ENCODE results near the gene KCNQ1.

Gene KCNQ1

DNA sequence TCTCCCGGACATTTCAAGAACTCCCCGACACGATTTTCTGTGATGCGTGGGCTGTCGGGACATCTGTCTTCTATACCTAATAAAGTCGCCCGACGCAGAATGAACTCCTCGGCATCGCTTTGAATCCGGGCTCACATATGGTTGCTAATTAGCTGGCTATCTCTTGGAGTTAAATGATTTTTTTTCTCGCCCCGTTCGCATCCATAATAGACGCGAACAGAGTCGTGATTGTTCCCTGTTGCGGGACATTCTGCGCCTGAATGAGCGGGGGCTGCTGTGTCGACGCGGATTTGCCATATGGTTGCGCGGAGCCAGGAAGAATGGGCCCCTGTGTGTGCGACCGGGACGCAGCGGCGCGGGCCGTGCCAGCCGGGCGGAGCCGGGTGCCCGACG is 424.3 kb downstream of the KCNQ1 start:
- DNase-seq (ENCODE audit: low read depth in 4 of 4, low spot score in 1 of 4) = no peak

GRCh38 chr11:2869561-2870427 is 425.0 kb downstream of the KCNQ1 start:
- DNase-seq (ENCODE audit: low read depth in 4 of 4, low spot score in 1 of 4) = no peak

DNA sequence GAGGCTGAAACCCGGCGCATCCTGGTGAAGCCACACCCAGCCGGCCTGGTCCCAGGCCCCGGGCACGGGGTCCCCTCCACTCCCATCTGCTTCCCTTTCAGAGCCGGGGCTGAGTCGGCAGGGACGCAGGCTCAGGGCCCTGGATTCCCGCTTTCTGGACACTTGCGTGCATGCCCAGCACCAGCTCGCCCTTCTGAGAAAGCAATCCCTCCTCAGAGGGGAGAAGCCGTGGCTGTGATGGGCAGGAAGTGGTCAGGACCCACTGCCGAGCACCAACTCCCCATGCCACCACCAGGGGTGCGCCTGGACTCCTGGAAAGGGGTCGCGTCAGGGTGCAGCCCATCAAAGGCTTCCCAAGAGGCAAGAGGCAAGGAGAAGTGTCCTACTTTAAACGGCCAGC is 425.7 kb downstream of the KCNQ1 start:
- no peak for DNase-seq (ENCODE audit: low read depth in 4 of 4, low spot score in 1 of 4)

DNA sequence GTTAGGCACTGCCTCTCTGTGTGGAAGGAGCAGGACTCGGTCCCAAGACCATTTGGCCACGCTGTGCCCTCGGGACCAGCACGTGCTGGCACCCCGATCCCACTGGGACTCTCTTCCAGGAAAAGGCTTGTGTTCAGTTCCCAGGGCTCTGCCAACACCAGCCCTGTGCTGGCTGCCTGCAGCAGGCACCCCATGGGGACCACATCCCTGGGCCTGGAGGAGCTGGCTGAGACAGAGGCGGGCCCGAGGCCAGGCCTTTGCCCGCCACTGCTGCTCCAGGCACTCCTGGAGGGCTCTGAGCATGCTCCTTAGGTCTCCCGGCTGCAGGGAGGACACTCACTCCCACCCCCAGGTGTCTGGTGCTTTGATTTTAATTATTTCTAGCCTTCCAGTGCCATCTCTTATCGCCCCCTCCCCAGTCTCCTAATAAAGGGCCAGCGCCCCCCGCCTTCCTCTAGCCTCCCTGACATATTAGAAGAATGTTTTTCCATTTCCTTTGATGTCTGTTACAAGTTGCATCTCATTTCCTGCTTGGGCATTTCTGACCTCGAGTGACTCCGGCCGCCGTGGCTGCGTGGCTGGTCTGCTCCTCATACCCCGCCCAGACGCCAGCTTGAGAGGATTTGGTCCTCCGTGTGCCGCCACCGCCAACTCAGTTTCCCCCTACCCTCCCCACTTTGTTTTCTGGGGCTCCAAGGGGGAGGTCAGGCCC is 426.3 kb downstream of the KCNQ1 start:
- no peak for DNase-seq (ENCODE audit: low read depth in 4 of 4, low spot score in 1 of 4)

- DNase-seq (ENCODE audit: low read depth in 4 of 4, low spot score in 1 of 4) = no peak
Measured at GRCh38 chr11:2874963-2875362, 430.2 kb downstream of the KCNQ1 start.

GRCh38 chr11:2877474-2877873 is 432.7 kb downstream of the KCNQ1 start:
- no peak for DNase-seq (ENCODE audit: low read depth in 4 of 4, low spot score in 1 of 4)

GRCh38 chr11:2878782-2879181 is 434.0 kb downstream of the KCNQ1 start:
- no peak for DNase-seq (ENCODE audit: low read depth in 4 of 4, low spot score in 1 of 4)

DNA sequence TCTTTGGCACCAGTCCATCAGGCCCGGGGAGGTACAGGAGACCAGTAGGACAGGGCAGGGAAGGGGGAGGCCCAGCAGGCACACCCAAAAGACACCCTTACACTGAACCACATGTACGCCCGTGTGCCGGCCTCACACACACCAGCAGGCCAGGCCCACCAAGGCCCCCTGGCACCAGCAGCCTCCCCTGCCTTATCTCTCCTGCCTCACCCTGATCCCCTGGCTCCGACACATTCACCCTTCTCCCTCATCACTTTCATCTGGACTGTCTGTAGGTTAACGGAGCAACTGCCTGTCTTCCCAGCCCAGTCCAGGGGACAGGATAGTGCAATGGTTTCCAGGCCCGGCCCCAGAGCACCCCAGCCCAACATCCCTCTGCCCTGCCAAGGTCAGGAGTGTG is 435.8 kb downstream of the KCNQ1 start:
- DNase-seq (ENCODE audit: low read depth in 4 of 4, low spot score in 1 of 4) = no peak

- no peak for DNase-seq (ENCODE audit: low read depth in 4 of 4, low spot score in 1 of 4)
Measured at GRCh38 chr11:2881076-2881980, 436.5 kb downstream of the KCNQ1 start.

DNA sequence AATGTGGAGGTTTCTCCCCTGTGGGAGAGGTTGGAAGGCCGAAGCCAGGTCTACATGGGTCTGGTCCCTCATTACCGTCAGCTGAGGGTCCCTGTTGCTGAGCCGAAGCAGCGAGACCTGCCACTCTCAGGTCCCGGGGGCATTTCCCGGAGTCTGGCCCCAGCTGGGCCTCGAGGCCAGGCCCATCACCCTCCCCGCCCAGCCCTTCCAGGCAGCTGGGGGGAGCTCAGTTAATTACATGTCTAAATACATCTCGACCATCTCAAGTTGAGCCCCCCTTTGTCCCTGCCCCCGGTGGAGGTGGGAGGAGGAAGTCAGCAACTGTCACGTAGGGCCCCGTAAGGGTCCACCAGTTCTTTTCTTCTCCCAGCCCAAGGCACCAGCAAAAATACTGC is 437.2 kb downstream of the KCNQ1 start:
- DNase-seq (ENCODE audit: low read depth in 4 of 4, low spot score in 1 of 4) = no peak

DNA sequence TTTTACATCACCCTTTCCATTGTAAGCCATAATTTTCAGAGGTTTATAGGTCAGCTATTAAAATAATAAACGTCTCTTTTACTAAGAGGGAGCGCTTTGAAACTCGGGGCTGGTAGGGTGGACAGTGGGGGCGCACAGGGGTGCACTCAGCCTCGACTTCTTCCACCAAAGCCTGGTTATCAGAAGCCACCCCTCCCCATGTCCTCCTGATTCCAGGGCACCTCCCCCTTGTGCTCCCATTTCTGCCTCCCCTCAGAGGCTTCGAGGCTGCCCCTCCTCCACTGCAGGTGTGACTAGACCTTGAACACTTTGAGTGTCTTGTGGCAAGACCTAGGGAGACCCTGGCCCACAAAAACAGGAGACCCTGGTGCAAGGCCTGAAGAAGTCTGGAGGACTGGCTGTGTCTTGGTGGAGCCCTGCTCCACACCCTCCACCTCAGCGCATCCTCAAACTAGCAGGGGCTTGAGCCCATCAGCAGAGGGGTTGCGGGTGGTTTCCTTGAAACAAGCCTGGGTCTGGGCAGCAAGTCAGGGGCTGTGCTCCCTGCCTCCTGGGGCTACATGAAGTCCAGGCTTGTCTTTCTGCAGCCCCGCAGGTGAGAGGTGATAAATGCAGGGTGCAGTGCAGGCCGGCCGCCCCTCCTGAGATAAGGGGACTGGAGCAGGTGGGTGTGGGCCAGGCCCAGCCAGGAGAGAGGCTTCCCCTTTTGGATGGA is 437.7 kb downstream of the KCNQ1 start:
- DNase-seq (ENCODE audit: low read depth in 4 of 4, low spot score in 1 of 4) = no peak

GRCh38 chr11:2883640-2883978 is 438.8 kb downstream of the KCNQ1 start:
- DNase-seq (ENCODE audit: low read depth in 4 of 4, low spot score in 1 of 4) = no peak

DNA sequence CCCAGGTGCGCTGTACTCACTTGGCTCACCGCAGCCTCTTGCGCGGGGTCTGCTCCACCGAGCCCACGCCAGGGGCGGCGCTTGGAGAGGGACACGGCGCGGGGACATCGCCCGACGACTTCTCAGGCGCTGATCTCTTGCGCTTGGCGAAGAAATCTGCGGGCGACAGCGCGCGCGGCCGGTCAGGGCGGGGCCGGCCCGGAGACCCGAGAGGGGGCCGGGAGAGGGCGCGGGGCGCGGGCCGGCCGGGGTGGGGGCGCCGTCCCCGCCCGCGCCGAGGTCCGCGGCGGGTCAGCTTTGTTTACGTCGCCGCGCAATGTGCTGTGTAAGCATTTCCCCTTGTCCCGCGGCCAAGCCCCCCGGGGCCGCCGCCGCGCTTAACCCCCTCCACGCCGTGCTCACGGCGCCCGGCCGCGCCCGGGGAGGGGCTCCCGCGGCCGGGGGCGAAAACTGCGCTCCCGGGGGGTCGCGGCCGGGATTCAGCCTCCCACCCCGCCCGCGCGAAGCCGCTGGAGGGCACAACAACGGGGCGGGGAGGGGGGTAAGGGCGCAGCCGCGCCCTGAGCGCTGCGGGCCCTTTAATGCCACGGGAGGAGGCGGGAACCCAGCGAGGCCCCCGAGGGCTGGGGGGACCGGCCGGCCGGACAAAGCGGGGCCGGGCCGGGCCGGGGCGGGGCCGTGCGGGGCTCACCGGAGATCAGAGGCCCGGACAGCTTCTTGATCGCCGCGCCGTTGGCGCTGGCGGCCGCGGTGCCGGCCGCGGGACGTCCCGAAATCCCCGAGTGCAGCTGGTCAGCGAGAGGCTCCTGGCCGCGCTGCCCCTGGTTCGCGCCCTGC is 439.4 kb downstream of the KCNQ1 start:
- no peak for DNase-seq (ENCODE audit: low read depth in 4 of 4, low spot score in 1 of 4)

DNA sequence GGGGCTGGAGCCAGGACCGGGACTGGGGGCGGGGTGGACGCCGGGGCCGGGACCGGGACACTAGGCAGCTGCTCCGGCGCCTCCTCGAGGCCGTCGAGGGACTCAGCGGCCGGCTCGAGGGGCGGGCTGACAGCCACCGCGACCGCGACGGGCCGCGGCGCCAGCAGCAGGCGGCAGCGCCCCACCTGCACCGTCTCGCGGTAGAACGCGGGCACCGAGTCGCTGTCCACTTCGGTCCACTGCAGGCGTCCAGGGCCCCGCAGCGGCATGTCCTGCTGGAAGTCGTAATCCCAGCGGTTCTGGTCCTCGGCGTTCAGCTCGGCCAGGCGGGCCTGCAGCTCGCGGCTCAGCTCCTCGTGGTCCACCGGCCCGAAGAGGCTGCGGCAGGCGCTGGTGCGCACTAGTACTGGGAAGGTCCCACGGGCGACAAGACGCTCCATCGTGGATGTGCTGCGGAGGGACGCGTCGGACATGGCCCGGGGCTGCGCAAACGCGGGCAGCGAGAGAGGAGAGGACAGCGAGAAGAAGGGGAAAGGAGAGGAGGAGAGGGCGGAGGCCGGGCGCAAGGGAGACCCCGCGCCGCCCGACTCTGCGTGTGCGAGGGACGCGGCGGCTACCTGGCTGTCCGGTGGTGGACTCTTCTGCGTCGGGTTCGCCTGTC is 440.3 kb downstream of the KCNQ1 start:
- no peak for DNase-seq (ENCODE audit: low read depth in 4 of 4, low spot score in 1 of 4)

DNA sequence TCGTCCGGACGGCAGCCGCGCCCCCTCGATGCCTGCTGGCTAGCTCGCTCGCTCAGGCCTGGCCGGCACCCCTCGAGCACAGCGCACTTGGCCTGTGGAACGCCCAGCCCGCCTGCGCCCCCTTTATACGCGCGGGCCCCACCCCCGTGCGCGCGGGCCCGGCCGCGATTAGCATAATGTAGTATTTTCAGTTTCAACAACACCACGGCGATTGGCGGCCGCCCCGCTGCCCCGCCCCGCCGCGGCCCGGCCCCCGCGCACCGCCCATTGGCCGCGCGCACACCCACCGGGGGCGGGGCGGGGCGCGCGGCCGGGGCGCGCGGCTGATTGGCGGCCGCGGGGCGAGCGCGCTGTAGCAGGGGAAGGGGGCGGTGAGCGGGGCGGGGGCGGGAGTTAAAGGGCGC is 440.9 kb downstream of the KCNQ1 start, which contains the start of gene CDKN1C:
TSS of gene CDKN1C (minus strand) at position 98 of the 404 bp plus-strand sequence. CDS start 319 bp downstream, outside the sequence.
- DNase-seq (ENCODE audit: low read depth in 4 of 4, low spot score in 1 of 4) = peak; percentile 44 to 65 (median 60)

GRCh38 chr11:2886191-2886894 is 441.5 kb downstream of the KCNQ1 start:
- DNase-seq (ENCODE audit: low read depth in 4 of 4, low spot score in 1 of 4) = no peak

DNA sequence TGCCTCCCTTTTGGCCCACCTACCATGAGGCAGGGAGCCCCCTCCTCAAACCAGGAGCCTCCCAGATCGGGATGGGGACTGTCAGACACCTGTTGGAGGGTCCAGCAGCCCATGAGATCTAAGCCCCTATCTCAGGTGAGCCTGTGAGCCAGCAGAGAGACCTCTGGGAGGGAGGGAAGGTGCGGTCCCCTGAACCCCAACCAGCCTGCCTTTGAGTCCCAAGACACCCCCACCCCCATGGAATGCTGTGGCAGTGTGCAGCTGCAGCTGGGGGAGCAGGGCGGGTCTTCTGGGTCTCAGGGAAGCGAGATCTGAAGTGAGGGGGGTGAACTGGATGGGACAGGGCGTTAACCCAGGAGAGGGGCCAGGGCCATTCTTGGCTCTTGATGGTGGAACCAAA is 442.1 kb downstream of the KCNQ1 start:
- DNase-seq (ENCODE audit: low read depth in 4 of 4, low spot score in 1 of 4) = no peak

DNA sequence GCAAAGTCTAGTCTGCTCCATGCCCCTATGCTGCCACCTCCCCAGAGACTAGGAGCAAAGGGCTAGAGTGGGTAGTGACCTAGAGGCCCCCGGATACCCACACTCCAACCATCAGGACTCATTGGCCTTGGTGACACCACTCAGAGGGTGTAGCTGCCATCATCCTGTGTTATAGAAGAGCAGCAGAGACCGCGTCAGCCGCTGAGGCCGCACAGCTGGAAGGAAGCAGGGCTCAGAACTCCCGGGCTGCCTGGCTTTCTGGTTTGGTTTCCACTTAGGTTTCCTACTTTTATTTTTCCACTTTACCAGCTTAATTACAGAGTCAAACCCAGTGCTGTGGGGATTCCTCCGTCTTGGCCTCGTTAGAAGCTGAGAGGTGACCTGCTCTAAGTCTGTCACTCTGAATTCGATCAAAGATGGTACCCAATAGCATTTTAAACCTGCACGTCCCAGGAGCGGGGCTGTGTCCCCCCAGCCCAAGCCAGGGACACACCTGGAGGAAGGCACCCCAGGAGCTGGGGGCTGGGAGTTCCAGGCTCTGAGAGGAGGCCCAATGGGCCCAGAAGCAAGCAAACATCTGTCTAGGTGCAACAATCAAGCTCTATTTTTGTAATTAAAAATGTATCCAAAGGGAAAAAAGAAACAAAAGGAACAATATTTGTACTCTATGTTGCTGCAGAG is 442.8 kb downstream of the KCNQ1 start:
- no peak for DNase-seq (ENCODE audit: low read depth in 4 of 4, low spot score in 1 of 4)
